CMK (cell line): ENCODE results near the gene MAGI1.

Experiments
- DNase-seq: peaks from one replicate; pipeline ENCODE4 v3.0.0-alpha.2; 2010; ENCODE audit warnings: low read depth

Gene MAGI1

DNA sequence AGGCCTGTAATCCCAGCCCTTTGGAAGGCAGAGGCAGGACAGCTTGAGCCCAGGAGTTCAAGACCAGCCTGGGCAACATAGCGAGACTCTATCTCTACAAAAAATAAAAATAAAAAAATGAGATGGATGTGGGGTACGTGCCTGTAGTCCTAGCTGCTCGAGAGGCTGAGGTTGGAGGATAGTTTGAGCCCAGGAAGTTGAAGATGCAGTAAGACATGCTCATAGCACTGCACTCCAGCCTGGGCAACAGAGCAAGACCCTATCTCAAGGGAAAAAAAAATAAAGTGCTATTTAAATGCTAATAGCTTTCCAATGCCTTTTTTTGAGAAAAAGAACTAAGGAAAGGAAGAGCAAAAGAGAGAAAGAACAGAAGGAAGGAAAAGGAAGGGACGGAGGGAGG is 94.5 kb downstream of the MAGI1 start:
- DNase-seq = no peak

DNA sequence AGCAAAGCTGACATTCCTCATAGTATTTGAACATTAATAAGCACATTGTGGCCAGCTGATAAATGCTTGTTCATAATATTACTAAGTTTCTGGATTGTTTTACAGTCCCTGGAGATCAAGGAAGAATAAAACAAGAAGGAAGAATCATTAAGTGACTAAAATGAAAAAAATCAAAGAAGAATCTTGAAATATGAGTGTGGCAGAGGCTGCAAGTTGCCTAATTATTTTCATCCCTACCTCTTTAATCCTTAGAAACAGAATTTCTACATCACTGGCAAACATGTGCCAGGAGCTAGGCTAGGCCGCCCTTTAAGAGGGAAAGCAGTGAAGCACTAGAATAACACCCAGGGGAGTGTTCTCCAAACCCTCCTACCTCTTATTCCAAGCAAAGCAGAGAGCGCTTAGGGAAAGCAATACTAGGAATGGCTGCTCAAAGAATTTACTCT is 98.9 kb downstream of the MAGI1 start:
- DNase-seq = no peak

DNA sequence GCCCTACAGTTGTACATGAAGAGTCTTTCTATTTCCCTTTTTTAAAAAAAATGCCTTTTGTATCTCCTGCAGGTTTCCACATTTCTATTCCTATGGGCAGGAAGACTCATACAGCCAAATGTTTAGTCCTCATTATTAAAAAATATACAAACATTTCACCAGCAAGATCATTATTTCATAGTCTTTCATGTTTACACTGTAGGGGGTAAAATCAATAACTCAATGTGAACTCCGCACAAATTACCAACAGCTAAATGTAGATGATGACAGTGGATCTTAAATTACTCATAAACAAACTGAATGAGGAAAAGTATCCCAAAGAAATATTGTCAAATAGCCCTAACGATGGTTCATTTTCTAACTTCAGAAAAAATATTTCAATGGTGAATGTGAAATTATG is 99.5 kb downstream of the MAGI1 start:
- no peak for DNase-seq

DNA sequence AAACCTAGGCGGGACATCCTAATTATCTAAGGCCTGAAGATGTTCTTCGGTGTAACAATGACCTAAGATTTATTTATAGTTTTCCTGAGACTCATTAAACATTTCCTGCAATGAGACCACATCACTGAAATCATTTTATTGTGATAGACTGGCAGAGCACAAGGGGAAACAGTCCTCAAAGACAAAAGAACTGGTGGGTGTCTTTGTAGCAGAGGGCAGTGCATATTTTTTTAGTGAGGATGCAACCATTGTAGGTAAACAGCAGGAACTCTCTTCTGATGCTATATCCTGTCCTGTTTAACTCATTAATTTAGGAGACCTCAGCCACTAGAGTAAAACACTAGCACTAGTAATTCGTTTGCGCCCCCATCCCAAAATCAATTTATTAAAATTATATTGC is 100.0 kb downstream of the MAGI1 start:
- no peak for DNase-seq

DNA sequence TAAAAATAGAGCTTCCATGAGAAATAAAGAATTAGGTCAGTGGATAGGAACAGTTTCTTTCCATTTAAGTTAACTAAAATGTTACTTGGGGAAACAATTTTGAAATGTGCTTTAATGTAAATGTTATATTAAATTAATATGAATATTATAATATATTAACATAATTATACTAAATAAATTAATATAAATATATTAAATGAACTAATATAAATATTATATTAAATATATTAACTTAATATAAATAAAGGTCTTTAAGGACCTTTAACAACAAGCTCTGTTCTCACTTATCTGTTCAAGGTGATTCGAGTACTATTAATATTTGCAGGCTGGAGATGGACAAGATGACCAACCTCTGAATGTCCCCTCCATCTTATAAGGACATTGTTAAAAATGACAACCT is 100.6 kb downstream of the MAGI1 start:
- no peak for DNase-seq

DNA sequence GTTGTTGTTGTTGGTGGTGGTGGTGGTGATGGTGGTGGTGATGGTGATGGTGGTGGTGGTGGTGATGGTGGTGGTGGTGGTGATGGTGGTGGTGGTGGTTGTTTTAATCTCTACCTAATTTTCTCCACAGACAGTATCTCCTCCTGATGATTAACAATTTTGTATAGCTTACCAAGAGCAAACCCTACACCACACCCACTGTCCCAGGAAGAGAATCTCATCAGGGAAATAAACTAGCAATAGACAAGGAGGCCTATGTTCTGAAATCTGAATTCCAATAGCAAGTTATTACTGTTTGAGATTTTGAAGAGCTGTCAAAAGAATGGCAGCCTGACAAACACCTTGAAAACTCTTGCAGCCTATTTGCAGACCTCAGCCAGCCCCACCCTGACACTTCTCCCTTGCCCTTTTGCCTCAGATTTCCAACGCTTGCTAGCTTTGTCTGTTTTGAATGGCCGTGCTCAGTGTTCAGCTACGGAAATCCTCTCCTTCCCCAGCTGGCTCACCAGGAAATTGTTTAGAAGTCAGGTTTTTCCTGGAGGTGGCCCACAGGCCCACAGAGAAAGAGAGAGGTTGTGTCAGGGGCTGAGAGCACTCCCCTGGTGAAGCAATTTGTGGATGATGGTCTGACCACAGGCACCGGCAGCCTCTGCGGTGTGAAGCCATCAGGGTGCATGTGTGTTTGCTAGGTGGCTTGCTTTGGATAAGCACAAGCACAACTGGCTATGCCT is 101.6 kb downstream of the MAGI1 start:
- no peak for DNase-seq

DNA sequence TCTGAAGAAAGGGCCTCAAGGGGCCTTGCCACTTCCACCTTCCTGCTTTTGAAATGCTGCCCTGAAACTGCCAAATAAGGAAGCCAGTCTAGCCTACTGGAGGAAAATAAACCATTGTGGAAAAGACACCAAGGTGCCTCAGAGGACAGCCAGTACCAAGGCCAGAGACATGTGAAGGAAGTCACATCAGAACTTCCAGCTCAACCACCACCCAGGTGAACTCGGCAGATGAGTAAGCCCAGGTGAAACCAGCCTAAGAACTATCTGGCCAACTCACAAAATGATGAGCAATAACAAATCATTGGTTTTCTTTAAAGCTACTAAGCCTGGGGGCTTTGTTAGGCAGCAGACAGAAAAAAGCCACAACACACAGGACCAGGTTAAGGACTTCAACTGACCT is 103.0 kb downstream of the MAGI1 start:
- no peak for DNase-seq

DNA sequence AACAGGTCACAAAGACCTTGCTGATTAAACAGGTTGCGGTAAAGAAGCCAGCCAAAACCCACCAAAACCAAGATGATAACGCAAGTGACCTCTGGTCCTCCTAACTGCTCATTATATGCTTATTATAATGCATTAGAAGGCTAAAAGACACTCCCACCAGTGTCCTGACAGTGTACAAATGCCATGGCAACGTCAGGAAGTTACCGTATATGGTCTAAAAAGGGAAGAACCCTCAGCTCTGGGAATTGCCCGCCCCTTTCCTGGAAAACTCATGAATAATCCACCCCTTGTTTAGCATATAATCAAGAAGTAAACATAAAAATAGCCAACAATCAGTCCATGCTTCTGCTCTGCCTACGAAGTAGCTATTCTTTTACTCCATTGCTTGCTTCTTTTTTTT is 108.1 kb downstream of the MAGI1 start:
- no peak for DNase-seq

DNA sequence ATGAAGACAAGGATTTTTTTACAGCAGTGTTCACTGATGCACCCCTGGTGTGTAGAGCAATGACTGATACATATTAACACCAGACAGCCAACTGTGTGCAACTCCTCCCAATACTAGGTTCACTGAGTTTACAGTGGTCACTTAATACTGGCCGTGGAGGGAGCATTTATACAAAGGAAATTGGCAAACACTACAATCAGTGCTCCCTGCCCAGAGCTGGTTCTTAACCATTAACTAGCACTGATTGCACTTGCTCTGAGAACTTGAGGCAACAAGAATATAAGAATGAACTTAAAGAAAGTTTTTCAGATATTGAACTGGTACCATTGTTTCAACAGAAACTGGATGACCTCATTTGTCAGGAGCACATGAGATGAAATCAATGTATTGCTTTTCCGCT is 110.6 kb downstream of the MAGI1 start:
- DNase-seq = no peak

DNA sequence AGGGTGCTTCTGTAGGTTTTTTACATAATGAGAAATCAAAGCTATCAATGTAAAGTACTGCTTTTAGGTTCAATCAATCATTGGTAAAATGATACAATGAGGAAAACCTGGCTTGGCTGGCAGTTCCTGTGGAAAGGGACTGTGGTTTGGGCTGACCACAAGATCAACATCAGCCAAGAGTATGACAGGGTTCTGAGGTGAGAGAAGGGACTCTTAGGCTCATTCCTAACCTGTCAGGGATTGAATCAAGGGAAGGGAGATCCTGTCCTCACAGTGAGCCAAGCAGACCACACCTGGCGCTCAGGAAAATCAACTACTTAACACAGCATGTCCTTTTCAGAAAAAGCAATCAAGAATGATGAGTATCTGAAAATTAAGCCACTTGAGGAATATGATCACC is 111.1 kb downstream of the MAGI1 start:
- DNase-seq = no peak

DNA sequence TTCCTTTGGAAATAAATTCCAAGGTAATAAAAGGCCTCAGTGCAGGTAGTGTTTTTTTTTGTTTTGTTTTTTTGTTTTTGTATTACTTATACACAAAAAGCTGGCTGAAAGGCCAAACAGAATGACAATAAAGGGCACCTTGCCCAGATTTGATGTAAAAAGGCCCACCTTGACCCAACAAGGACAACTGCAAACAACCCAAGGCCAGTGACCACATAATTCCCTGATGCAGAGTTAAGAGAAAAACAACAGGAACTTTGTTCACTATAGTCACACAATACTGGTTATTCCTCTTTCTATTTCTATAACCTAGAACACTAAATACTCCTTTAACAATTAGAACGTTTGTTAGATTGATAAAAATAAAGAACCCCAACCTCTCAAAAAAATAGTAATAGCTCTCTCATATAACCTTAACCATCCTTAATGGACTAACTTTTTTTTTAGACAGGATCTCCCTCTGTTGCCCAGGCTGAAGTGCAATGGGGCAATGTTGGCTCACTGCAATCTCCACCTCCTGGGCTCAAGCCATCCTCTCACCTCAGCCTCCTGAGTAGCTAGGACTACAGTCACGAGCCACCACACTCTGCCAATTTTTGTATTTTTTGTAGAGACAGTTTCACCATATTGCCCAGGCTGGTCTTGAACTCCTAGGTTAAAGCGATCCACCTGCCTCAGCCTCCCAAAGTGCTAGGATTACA is 113.3 kb downstream of the MAGI1 start:
- no peak for DNase-seq

DNA sequence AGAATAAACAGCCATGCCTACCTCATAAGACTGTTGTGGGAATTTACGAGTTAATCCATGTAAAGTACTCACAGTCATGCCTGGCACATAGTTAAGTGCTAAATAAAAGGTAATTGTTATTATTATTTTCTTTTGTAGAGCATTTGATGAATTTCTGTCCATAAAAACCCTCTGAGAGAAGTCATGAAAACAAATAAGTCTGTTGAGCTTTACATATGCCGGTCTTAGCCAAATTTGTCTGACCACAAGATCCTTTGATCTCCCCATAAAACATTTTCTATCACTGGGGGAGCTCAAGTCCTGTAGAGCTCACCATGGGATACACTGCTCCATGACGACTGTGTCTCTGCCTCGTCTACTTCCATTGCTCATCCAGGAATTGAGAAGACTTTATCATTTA is 114.0 kb downstream of the MAGI1 start:
- no peak for DNase-seq

DNA sequence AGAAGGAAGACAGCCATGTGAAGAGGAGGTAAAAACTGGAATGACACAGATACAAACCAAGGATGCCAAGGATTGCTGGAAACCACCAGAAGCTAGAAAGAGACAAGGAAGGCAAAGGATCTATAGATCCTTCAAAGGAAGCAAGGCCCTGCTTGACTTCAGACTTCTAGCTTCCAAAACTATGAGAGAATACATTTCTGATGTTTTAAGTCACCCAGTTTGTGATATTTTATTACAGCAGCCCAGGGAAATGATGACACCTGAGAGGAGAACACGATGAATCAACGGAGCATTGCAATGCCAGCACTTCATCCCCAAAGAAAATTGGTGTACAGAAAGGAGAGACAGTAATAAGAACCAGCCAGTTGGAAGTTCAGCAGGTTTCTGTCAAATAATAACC is 116.3 kb downstream of the MAGI1 start:
- DNase-seq = no peak

DNA sequence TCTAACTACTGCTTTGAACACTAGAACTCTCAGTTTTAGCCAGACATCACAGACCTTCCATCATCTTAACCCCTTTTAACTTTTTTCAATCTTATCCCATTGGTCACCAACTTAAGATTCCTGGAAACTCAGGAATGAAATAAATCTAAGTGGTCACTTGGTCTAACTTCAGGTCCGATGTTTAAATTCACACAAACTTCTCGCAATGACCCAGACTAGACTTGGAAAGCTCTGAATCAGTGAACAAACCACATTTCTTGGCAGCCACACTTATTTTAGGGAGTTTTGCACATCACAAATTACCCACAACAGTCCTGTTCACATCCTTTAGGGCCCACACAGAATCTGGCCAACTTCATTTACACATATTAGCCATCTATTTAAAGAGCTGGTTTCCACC is 118.9 kb downstream of the MAGI1 start:
- no peak for DNase-seq

DNA sequence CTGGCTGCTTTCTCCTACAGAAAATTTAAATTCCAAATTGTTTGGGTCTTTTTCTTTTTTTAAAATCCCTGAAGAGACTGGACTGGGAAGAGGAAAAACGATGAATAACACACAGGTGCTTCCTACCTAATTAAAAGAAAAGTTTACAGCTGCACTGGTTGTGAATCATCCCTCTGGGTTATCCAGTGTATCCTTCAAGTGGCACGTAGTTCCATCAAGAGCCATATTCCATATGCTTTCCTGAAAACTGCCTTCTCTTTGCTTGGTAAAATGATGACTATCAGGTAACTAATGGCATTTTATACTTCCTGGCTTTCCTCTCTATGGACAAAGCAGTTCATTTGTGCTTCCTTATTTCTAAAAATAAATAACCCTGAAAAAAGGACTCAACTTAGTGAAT is 123.2 kb downstream of the MAGI1 start:
- no peak for DNase-seq

DNA sequence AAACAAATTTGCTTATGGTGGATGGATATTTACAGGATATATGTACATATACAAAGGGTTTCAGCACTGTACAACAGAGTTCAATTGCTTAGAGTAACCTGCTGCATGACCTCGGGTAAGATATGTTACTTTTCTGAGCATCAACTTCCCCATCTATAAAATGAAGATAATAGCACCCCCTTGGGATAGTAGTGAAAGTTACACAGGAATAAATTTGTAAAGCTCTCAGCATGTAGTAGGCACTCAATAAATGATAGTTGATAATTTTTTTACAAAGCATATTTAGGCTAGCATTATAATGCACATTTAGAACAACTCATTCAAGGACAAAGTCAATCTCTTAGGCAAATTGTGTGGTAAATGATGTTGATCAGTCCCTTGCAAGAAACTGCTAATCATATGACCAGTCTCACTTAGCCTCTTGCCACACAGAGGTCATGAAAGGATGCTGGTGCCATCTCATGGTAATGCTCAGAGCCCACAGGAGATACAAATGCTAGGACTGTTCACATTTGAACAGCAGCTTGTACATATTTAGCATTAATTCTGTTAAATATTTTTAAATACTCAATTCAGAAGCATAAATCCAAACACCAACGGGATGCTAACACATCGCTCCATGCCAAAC is 123.9 kb downstream of the MAGI1 start:
- DNase-seq = no peak

DNA sequence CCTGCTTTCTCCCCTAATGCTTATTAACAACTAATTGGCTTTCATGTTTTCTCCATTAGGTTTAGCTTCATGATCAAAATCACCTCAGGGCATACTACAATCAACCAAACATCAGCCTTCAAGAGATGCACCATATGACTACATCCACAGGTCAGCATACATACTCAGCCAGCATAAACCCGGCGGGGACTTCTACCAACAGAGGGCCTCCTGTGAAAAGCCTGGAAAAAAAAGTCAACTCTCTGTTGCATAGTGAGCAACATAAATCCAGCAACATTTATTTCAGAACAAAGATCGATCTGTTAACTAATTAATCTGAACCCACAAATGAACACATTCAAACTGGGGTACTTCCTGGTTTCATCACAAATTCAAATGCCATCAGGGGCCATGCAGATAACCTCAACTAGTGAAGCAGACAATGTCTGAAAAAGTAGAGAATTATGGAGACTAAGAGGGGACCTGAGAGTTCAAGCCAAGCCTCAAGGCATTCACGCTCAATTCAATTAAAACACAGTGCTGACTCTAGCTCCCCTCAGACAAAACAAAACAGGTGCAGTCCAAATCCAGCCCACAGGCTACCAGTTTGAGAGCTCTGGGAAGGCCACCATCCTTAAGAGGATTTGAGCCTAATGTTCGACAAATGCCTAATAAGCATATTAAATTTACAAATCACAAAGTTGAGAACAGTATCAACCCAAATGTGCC is 124.5 kb downstream of the MAGI1 start:
- no peak for DNase-seq

DNA sequence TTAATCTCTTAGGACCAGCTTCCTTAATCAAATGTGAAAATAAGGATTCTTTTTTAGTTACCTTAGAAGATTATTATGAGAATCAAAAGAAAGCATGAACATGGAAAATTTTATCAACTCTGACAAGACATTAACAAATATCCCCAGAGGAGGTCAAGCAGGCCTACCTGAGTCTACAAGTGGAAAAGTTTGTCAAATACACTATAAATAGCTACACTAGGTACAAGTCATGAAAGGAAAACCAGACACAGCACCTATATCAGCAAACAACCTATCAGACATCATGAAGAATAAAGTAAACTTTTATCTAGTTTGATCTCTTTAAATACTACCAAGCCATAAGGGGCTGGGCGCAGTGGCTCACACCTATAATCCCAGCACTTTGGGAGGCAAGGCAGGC is 126.1 kb downstream of the MAGI1 start:
- no peak for DNase-seq

DNA sequence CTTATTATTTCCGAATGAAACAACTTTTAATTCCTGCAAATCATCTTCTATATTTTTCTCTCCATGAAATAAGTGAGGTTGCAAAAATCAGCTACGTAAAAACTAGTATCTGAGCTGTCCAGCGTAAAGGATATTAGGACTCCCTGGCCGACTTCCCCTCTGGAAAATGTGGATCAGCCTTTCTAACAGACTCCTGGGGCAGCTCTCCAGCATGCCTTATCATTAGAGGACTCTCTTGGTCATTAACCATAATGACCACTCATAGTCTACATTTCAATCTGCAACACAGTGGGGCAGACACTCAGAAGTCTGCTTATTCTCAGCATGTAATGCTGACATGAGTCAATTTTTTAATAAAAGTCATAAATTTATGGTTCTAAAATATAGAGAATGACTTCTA is 130.1 kb downstream of the MAGI1 start:
- DNase-seq = no peak

DNA sequence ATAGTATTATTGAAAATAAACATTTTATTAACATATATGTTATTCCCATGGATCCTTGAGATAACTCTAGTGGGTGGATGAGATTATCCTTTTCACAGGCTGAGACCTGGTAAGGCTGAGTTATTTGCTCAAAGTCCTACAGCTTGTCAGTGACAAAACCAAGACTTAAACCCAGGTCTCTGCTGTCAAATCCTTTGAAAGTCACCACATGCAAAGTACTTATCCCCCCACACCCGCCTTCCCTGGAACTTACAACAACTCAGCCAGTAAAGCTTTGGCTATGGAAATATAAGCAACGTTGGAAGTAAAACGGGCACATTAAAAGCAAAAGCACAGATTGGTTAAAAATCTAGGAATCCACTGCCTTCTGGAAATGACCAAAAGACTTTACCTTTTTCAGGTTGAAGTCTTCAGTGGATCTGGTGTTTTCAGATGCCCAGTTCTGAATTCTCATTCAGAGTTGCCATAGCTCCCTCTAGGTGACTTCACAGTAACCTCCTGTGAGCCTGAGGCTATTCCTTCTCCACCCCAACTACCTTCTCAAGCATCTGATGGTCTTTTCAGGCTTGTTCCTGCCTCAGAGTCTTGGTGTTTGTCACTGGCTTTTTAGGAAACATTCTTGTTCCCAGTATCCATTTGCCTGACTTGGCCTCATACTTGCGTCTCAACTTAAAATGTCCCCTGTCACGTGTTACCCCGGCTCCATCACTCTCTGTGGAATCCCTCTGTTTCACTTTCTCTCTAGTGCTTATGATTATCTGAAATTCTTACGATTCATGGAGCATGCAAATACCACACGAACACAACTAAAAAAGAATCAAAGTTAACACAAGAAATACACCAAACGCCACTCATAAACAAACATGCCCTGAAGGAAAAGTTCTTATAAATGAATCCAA is 131.2 kb downstream of the MAGI1 start:
- no peak for DNase-seq

DNA sequence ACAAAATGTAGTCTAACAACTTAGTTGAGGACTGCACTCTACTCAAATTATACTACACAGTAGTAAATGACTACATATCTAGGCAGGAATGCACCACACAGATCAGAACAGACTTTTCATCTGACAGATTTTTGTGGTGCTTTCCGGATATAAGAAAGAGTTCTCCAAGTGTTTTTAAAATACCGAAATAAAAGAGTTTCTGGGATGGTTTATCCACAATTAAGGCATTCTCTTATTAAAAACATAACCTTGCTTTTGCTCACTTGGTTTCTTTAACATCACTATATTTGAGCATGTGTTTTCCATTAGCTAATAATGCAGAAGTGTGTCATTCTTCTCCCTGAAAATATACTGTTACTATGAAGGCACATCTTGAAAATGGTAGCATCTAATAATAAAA is 132.9 kb downstream of the MAGI1 start:
- no peak for DNase-seq

DNA sequence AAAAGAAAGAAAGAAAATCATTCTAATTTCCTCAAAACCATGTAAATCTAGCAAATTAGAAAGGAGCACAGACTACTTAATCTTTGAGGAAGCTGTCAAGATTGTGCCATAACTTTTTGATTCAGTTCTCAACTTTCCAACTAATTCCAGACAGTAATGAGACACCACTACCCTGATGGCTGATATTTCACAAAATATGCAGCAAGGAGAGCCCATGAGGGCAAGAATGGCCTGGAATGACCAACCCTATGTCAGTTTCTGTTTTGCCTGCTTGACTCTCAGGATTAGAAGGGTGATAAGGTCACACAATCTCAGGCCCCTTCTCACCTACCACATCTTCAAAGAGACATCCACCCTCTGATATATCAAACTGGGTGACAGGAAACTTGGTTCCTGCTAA is 134.7 kb downstream of the MAGI1 start:
- no peak for DNase-seq
